Renal pelvis (tissue), 4 donors: ENCODE data around the gene ESD. TPM values are rescaled to one million over a fixed set of nuclear protein-coding genes. Genes with fewer than 3 reads are reported as not detected.
"Not testable (repeated sequence)": the region's sequence is repeated elsewhere in the genome, so short reads cannot be mapped to it uniquely, and the experiment has no call there.

Source experiments
- DNase-seq: peaks from one replicate; pipeline ENCODE4 v3.0.0-alpha.2; 2013
- polyA plus RNA-seq, 3 donors: library from polyadenylated mRNA; unstranded; fragments of 120-200 nt; gene quantifications; one replicate each; pipeline ENCODE4 v1.2.1, GENCODE V29; 2013; ENCODE audit not compliant: insufficient read length in 3 of 3

ESD gene
- polyA plus RNA-seq, 3 donors, result 215 to 245 (median 226) TPM

- no peak for DNase-seq
These were observed 4.9 kb upstream of the ESD start for GRCh38 chr13:46801858-46802257.

DNA sequence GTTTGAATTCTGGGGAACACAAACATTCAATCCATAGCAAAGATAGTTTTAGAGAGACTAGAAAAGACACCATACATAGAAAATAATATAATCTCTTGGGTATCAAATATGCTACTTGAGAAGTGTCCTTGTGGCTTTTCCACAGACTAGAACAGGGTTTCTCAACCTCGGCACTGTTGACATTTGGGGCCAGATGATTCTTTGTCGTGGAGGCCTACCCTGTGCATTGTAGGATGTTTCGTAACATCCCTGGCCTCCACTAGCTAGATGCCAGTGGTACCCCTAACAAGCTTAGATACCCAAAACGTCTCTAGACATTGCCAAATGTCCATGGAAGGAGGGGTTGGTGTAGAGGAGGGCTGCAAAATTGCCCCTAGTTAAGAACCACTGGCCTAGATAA lies 2.2 kb upstream of the ESD start:
- DNase-seq, result no peak

- no peak for DNase-seq
These were observed 708 bp upstream of the ESD start for GRCh38 chr13:46797501-46798237.

DNA sequence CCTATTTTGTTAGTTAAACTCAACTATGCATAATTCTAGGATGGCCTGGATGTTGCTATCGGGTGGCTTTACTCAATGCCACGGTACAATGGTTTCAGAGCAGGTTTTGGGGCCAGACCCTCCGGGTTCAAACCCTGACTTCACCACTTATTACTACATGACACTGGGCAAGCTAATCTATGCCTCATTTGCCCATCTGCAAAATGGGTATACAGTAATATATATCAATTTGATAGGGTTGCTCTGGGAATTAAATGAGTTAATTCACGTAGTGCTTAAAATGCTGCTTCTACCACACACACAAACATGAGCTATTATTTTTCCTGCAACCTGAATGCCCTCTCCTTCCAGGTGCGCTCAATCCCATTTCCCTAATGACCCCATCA lies 839 bp downstream of the ESD start:
- DNase-seq, result no peak

DNA sequence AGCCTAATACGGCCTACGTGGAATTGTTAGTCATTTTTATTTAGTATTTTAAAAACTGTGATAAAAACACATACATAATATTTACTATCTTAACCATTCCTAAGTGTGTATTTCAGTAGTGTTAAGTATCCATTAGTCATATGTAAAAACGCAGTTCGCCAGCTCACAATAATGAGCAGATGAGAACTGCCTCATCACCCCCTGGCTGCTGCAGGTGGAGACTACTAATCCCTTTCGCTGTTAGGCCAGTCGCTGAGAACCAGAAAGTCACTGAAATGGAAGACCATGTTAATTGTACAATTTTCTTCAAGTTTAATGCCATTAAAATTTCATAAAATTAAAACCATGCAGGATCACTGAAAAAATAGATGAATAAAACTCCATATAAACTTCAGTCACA lies 1.6 kb downstream of the ESD start:
- DNase-seq, result no peak

DNA sequence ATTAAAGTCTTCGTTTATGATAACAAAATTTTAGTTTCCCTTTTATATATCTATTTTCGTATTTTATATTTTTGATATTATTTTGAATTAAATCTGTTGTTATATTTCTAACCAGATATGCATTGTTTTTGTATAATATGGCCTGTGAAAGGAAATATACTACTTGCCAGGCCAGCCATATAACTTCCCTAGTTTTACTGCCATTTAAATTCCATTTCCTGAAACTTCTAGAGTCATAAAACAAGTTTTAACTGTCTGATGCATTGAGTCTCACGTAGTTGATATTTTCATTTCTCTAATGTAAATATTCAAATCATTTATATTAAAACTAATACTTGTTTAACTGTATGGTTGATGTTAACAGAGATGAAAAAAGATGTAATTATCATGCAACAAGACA lies 13.5 kb downstream of the ESD start:
- no peak for DNase-seq

DNA sequence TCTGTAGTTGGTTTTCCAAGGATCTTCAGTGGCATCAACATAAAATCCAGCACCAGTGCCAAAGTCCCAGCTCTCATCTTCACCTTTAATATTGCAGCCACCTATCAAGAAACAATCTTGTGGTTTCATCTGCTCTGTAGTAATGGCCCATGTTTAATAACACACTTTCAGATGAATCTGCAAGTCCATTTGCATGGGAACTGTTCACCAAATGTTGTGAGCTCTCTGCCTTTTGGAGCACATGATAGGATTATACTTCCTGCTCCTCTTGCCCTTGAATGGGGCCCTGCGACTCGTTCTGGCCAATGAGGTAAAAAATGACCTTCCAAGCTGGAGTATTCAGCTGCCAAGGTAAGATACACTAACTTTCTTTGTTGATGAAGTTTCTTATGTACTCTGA lies 14.3 kb downstream of the ESD start:
- DNase-seq, result no peak

- DNase-seq, result no peak
These were observed 14.9 kb downstream of the ESD start for GRCh38 chr13:46782066-46782465.

DNA sequence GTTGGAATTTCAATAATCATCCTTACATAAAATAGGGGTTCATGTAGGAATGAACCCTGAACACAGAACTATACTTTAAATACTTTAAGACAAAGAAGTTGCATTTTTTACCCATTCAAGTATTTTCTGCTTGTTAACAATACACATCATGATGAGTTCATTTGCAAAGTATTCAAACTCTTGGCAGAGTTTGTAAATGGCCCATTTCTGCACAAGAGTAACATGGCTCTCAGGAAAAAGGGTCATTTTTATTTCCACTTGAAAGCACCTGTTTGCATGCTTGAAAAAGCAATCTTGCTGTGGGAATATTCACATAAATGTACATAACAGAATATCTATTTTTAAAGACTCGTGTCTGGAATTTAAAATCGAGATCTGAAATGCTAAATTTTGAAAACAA lies 18.1 kb downstream of the ESD start:
- no peak for DNase-seq

DNA sequence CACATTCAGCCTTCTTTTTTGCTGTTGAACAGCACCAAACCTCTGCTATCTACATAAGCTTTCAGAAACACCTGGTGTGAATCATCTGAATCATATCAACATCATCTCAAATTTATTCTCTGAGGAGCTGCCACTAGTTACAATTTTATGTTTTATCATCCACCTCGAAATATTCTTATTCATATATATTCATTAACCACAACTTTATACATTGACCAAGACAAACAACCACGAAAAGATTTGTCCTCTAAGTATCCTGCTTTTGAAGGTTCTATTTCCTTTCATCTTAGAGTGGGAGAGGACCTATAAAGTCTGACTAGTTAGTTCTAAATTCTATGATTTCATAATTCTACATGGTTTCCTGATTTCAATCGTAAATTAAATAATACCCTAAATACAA lies 18.9 kb downstream of the ESD start:
- DNase-seq, result no peak

- no peak for DNase-seq
These were observed 21.4 kb downstream of the ESD start for GRCh38 chr13:46775385-46776107.

- DNase-seq, result no peak
These were observed 23.4 kb downstream of the ESD start for GRCh38 chr13:46773541-46773940.

DNA sequence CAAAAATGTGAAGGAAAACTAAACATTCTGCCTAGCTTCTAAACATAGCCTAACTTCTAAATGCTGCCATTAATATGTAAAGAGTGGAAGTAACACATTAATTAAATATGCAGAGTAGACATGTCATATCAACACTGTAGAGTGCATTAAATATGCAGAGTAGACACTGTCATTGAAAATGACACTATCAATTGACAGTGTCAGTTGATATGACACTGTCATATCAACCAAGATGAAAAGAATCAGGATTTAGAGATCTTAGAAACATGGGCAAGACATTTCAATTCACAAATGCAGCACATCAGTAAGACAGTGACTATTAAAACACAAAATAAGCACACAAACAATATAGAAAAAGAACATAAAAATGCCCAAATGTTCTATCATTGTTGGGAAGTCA lies 25.3 kb downstream of the ESD start:
- DNase-seq, result no peak

DNA sequence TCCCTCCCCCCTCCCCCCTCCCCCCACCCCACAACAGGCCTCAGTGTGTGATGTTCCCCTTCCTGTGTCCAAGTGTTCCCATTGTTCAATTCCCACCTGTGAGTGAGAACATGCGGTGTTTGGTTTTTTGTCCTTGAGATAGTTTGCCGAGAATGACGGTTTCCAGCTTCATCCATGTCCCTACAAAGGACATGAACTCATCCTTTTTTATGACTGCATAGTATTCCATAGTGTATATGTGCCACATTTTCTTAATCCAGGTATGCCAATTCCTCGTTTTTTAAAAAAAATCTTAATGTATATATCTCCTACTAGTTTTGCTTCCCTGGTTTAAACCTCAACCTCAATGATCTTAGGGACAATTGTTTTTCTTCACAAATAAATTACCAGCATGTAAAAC lies 27.0 kb downstream of the ESD start:
- DNase-seq, result not testable (repeated sequence)

GRCh38 chr13:46761866-46762265 lies 35.1 kb downstream of the ESD start:
- DNase-seq, result no peak

DNA sequence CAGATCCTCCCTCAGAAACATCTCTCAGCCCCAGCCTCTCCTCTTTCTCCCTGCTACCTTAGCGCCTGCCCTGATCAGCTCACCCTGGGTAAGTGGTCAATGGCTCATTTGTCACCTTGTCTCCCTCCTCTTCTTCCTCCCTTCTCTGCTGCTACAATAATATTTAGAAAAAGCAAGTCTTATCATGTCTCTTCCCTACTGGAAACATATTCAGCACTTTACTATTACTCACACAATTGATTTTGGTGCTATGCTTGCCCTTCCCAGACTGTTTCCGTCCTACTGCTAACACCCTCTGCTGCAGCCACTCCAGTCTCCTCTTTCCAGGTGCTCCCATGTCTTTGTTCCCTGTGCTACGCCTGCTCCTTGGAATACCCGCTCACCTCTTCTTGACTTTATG lies 35.8 kb downstream of the ESD start:
- DNase-seq, result no peak

GRCh38 chr13:46759846-46760245 lies 37.1 kb downstream of the ESD start:
- DNase-seq, result no peak

- no peak for DNase-seq
These were observed 39.3 kb downstream of the ESD start for GRCh38 chr13:46757640-46758039.

- no peak for DNase-seq
These were observed 40.0 kb downstream of the ESD start for GRCh38 chr13:46756977-46757376.

GRCh38 chr13:46755508-46755907 lies 41.5 kb downstream of the ESD start:
- DNase-seq, result not testable (repeated sequence)

- no peak for DNase-seq
These were observed 42.1 kb downstream of the ESD start for GRCh38 chr13:46754812-46755211.

DNA sequence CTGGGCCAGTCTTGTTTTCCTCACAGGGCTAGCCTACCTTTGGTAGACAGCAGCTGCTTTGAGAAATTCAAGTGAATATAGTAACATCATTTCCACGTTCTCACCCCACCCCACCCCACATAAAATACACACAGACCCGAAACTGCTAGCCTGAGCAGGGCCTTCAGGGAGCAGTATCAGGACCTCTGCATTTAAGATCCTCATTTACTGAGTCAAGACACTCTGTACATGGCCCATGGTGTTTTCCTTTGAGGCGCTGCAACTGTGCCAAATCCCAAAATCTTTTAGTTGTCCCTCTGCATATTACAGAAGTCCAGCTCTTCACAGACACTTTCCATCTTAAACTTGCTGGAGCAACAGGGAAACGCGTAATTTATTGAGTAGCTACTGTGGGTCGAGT lies 43.0 kb downstream of the ESD start:
- no peak for DNase-seq

DNA sequence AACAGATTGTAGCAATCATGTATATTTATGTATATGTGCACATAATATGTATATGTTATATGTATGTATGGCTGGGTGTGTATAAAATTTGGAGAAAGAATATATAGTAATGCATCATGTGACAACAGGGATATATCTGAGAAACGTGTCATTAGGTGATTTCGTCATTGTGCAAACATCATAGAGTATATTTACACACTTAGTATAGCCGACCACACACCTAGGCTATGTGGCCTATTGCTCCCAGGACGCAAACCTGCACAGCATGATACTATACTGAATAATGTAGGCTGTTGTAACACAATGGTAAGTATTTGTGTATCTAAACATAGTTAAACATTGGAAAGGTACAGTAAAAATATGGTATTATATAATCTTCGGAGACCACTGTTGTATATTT lies 43.8 kb downstream of the ESD start:
- DNase-seq, result no peak
